ENCODE results near the gene MYO18A.

DNA sequence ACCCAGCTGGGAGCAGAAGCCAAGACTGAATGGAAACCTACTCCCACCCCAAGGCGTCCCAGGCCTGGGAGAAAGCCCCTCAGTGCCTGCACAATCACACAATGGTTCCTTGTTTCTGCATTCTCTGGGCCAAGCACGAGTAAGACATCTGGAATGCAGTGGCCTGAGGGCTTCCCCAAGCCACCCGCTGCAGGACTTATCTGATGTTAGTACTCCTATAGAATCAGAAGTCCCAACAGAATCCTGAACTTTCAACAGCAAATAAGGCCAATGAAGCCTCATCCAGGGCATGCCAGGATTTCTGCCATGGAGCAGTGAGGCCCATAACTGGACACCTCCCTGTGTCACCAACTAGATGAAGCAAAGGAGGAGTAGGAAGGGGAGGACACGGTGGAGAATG is 28.6 kb downstream of the MYO18A start:
- TF ChIP-seq, protein P1, sequence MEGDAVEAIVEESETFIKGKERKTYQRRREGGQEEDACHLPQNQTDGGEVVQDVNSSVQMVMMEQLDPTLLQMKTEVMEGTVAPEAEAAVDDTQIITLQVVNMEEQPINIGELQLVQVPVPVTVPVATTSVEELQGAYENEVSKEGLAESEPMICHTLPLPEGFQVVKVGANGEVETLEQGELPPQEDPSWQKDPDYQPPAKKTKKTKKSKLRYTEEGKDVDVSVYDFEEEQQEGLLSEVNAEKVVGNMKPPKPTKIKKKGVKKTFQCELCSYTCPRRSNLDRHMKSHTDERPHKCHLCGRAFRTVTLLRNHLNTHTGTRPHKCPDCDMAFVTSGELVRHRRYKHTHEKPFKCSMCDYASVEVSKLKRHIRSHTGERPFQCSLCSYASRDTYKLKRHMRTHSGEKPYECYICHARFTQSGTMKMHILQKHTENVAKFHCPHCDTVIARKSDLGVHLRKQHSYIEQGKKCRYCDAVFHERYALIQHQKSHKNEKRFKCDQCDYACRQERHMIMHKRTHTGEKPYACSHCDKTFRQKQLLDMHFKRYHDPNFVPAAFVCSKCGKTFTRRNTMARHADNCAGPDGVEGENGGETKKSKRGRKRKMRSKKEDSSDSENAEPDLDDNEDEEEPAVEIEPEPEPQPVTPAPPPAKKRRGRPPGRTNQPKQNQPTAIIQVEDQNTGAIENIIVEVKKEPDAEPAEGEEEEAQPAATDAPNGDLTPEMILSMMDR (IDR thresholded peaks at IDR 0.05) = no peak
- no peak for TF ChIP-seq POLR2A (IDR thresholded peaks at IDR 0.05)

All from tibial nerve (tissue), 3 donors.